Measurements from ENCODE around the gene LRRC25.

GRCh38 chr19:18392926-18393325, 4.5 kb downstream of the LRRC25 start:
- no peak for TF ChIP-seq CTCF (IDR thresholded peaks at IDR 0.05)
- no peak for TF ChIP-seq POLR2A (IDR thresholded peaks at IDR 0.05)
